ENCODE data around the gene CHST8. TPM values are rescaled to one million over a fixed set of nuclear protein-coding genes. Genes with fewer than 3 reads are reported as not detected.

Gene CHST8
- total and polyA plus RNA-seq, 2 of the 13 experiments (the other 11 are each of a cell fraction or from before 2014, with no cell fraction given), result not detected

DNA sequence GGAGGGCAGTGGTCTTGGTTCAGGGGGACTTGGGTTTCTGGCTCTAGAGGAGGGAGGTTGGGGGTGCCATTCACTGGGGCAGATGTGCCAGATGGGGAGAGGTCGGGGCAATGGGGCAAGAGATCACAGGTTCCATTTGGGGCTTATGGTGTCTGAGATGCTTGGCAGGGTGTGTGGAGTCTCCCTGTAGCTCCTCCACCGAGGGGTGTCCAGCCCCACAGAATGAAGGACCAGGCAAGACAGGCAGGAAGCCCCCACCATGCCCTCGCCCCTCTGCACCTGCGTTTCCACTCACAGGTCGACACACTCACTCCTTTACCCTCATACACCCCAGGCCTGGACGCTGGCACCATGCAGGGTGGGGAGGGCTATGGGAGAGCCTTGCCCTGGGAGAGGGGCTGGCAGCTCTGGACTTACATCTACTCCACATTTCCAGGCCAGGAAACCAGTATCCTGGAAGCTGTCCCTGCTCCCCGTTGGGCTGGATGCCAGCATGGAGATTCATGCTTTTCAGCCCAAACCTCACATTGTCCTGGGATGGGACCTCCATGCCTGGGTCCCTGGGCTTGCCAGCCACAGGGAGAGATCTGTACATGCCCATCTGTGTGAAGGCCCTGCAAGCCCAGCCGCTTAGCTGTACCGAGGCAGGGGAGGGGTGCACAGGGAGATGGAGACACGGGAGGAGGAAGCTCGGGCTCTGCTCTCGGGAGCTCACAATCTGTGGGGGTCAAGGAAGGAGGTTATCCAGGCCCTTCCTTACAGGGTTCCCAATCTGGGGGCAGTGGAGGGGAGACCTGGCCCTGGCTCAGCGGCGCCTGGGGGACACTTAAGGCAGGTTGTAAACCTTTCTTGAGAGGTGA lies 77.1 kb downstream of the CHST8 start:
- ATAC-seq (no peak), DNase-seq (ENCODE audit: low spot score) (no peak), FAIRE-seq (no peak)
- intact Hi-C loops (cut with micrococcal nuclease; ENCODE audit: unreplicated experiment) (no loop called here), in situ Hi-C loops (cut with HindIII; ENCODE audit: extremely low pct_ligation_motif_present, low pct_unique_long_range_greater_than_20kb) (no loop called here)
- H4K20me1 ChIP-seq (ENCODE audit: insufficient read depth, low read length), result no peaks in the 10 kb centered on the region
- 2% methylated on average over 8 of the region's 14 CpGs for WGBS (ENCODE audit: low lambda C conversion rate)
- no TSS peak for BruUV-seq (replicated peaks)
- H3K79me2 ChIP-seq (ENCODE audit: insufficient read depth, low read length), result no peaks in the 10 kb centered on the region
- TF ChIP-seq MAFF (IDR thresholded peaks at IDR 0.05; ENCODE audit: low read depth, low read length), result no peak
- TF ChIP-seq, protein P1, sequence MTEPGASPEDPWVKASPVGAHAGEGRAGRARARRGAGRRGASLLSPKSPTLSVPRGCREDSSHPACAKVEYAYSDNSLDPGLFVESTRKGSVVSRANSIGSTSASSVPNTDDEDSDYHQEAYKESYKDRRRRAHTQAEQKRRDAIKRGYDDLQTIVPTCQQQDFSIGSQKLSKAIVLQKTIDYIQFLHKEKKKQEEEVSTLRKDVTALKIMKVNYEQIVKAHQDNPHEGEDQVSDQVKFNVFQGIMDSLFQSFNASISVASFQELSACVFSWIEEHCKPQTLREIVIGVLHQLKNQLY (CRISPR knock-in tag; IDR thresholded peaks at IDR 0.05), result no peak
- TF ChIP-seq, protein P2, sequence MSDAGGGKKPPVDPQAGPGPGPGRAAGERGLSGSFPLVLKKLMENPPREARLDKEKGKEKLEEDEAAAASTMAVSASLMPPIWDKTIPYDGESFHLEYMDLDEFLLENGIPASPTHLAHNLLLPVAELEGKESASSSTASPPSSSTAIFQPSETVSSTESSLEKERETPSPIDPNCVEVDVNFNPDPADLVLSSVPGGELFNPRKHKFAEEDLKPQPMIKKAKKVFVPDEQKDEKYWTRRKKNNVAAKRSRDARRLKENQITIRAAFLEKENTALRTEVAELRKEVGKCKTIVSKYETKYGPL (CRISPR knock-in tag; IDR thresholded peaks at IDR 0.05), result no peak
- POLR2A ChIA-PET, result no interaction called here
- no peak overlapping the region for H3K4me3 ChIP-seq (replicated peaks in 1 of 3; ENCODE audit: insufficient read depth in 1 of 3, low read depth in 2 of 3, low read length in 3 of 3)
- peaks cover 1 to 36% of the 10 kb centered on the region in 2 experiments; a peak in 4 of 5 replicates for H3K27me3 ChIP-seq (ENCODE audit: control insufficient read depth in 1 of 2, insufficient read depth in 2 of 2, low read length in 2 of 2)
- no peak overlapping the region for H3K9ac ChIP-seq (ENCODE audit: insufficient read depth, low read depth, low read length)
- no peaks in the 10 kb centered on the region for H3K4me1 ChIP-seq (ENCODE audit: insufficient read depth, low read length)
- no peak overlapping the region for H2AFZ ChIP-seq (ENCODE audit: low read length)
- H3K4me2 ChIP-seq (ENCODE audit: low read depth, low read length), result no peak overlapping the region
- H3K36me3 ChIP-seq (replicated peaks in 1 of 2; ENCODE audit: control insufficient read depth in 1 of 2, insufficient read depth in 2 of 2, low read length in 2 of 2), result no peaks in the 10 kb centered on the region
- CTCF ChIA-PET (ENCODE audit: low intra/inter-chr PET ratio, low total read pairs), result no interaction called here
- no peaks in the 10 kb centered on the region for H3K9me3 ChIP-seq (ENCODE audit: low read length)
- H3K27ac ChIP-seq (ENCODE audit: extremely low read length, insufficient read depth, low read length), result no peak overlapping the region

DNA sequence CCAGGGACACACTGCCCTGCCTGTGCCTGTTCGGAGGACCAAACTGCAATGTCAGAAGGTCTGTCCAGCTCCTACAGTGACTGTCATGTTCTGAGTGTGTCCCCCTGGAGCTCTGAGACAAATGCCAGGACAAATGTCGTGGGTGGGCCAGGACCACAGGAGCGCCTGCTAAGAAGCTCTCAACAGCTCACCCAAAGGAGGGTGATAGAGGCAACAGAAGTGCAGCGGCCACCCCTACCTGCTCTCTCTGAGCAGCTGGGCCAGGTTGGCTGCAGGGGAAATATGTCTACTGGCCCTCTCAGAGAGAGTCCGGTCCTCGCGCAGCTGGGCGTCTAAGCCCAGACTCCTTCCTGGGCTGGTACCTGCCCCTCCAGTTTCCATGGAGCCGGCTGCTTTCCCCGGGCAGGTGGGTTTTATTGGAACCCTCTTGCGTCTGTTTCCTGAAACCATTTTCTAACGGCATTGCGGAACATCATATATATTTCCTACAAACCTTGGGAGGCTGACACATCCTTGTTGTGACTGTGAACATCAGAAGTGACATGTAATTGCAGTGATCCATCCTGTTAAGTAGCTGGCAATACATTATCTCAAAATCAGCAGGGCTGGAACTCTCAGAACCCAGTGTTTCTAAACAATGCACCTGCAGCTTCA lies 78.1 kb downstream of the CHST8 start:
- Histone ChIP-seq H3K27ac (ENCODE audit: extremely low read length, insufficient read depth, low read length) (no peak overlapping the region), H3K4me3 (replicated peaks in 1 of 3; ENCODE audit: insufficient read depth in 1 of 3, low read depth in 2 of 3, low read length in 3 of 3) (no peak overlapping the region), H4K20me1 (ENCODE audit: insufficient read depth, low read length) (no peaks in the 10 kb centered on the region), H3K9ac (ENCODE audit: insufficient read depth, low read depth, low read length) (no peak overlapping the region), H3K27me3 (ENCODE audit: control insufficient read depth in 1 of 2, insufficient read depth in 2 of 2, low read length in 2 of 2) (peaks cover 1 to 40% of the 10 kb centered on the region in 2 experiments; a peak in 4 of 5 replicates), H3K79me2 (ENCODE audit: insufficient read depth, low read length) (no peaks in the 10 kb centered on the region), H3K9me3 (ENCODE audit: low read length) (no peaks in the 10 kb centered on the region), H3K4me1 (ENCODE audit: insufficient read depth, low read length) (no peaks in the 10 kb centered on the region), H3K4me2 (ENCODE audit: low read depth, low read length) (no peak overlapping the region), H3K36me3 (replicated peaks in 1 of 2; ENCODE audit: control insufficient read depth in 1 of 2, insufficient read depth in 2 of 2, low read length in 2 of 2) (no peaks in the 10 kb centered on the region), H2AFZ (ENCODE audit: low read length) (no peak overlapping the region)
- in situ Hi-C loops (cut with HindIII; ENCODE audit: extremely low pct_ligation_motif_present, low pct_unique_long_range_greater_than_20kb) (no loop called here), intact Hi-C loops (cut with micrococcal nuclease; ENCODE audit: unreplicated experiment) (no loop called here)
- ATAC-seq (no peak), FAIRE-seq (no peak), DNase-seq (ENCODE audit: low spot score) (no peak)
- BruUV-seq (replicated peaks), result no TSS peak
- CTCF ChIA-PET (ENCODE audit: low intra/inter-chr PET ratio, low total read pairs), result no interaction called here
- WGBS (ENCODE audit: low lambda C conversion rate), result 56% methylated on average over 9 of the region's 13 CpGs
- POLR2A ChIA-PET, result no interaction called here
- TF ChIP-seq PCBP1 (IDR thresholded peaks at IDR 0.05; ENCODE audit: borderline replicate concordance, low read depth, low read length), result no peak
- TF ChIP-seq PHF5A (CRISPR knock-in tag; IDR thresholded peaks at IDR 0.05; ENCODE audit: low read depth, unreplicated experiment), result no peak
- no peak for TF ChIP-seq KLF11 (CRISPR knock-in tag; IDR thresholded peaks at IDR 0.05)
- no peak for TF ChIP-seq U2AF1 (optimal IDR thresholded peaks at IDR 0.05; ENCODE audit: low read depth, low read length)
- no peak for TF ChIP-seq PAX8 (CRISPR knock-in tag; IDR thresholded peaks at IDR 0.05; ENCODE audit: borderline replicate concordance)
- no peak for TF ChIP-seq JARID2 (CRISPR knock-in tag; IDR thresholded peaks at IDR 0.05; ENCODE audit: insufficient replicate concordance)
- no peak for TF ChIP-seq ESRRA (CRISPR knock-in tag; IDR thresholded peaks at IDR 0.05; ENCODE audit: low read depth)
- TF ChIP-seq WIZ (CRISPR knock-in tag; IDR thresholded peaks at IDR 0.05), result no peak
- no peak for TF ChIP-seq REXO4 (CRISPR knock-in tag; IDR thresholded peaks at IDR 0.05; ENCODE audit: borderline replicate concordance)
- TF ChIP-seq, protein P3, sequence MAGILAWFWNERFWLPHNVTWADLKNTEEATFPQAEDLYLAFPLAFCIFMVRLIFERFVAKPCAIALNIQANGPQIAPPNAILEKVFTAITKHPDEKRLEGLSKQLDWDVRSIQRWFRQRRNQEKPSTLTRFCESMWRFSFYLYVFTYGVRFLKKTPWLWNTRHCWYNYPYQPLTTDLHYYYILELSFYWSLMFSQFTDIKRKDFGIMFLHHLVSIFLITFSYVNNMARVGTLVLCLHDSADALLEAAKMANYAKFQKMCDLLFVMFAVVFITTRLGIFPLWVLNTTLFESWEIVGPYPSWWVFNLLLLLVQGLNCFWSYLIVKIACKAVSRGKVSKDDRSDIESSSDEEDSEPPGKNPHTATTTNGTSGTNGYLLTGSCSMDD (CRISPR knock-in tag; IDR thresholded peaks at IDR 0.05), result no peak
- no peak for TF ChIP-seq SIN3A (IDR thresholded peaks at IDR 0.05; ENCODE audit: borderline replicate concordance, low read depth, low read length)
- TF ChIP-seq FOXA1 (IDR thresholded peaks at IDR 0.05), result no peak
- no peak for TF ChIP-seq FOXA1 (CRISPR knock-in tag; IDR thresholded peaks at IDR 0.05)

Data from HepG2 (cell line).